Endothelial cell of umbilical vein (primary cell): ENCODE data around the gene TMEM161A.

Experiments
- CTCF ChIP-seq, 2 donors: IDR thresholded peaks; 1 replicate in 1 of 2; 2 replicates in 1 of 2; pipeline ENCODE4 v1.5.1; 2011; ENCODE audit warnings: low read length in 2 of 2, mild to moderate bottlenecking in 2 of 2, moderate library complexity in 2 of 2, control low read depth in 1 of 2, inconsistent platforms in 1 of 2, low read depth in 1 of 2; ENCODE audit not compliant: insufficient read depth in 1 of 2; ENCODE audit errors: extremely low read depth in 1 of 2
- EZH2 ChIP-seq: IDR thresholded peaks from 2 replicates; pipeline ENCODE4 v1.6.1; 2012; ENCODE audit warnings: borderline replicate concordance, low read depth, mild to moderate bottlenecking, moderate library complexity, low read length, inconsistent platforms; ENCODE audit not compliant: severe bottlenecking
- JUN ChIP-seq: IDR thresholded peaks from 2 replicates; pipeline ENCODE4 v1.6.1; 2011; ENCODE audit warnings: borderline replicate concordance, low read depth; ENCODE audit not compliant: insufficient read length, insufficient read depth
- MAX ChIP-seq: IDR thresholded peaks from 2 replicates; pipeline ENCODE4 v1.6.1; 2011; ENCODE audit not compliant: insufficient read depth, insufficient read length
- POLR2A ChIP-seq: IDR thresholded peaks from 2 replicates; pipeline ENCODE4 v1.6.1; 2012; ENCODE audit warnings: low read depth, mild to moderate bottlenecking, control low read depth, low read length
- POLR2AphosphoS5 ChIP-seq: IDR thresholded peaks from 2 replicates; pipeline ENCODE4 v1.6.1; 2012; ENCODE audit warnings: low read depth, mild to moderate bottlenecking, control low read depth, low read length, moderate library complexity; ENCODE audit not compliant: insufficient read depth

GRCh38 chr19:19083413-19084178 is 54.7 kb downstream of the TMEM161A start:
- TF ChIP-seq CTCF (IDR thresholded peaks at IDR 0.05; ENCODE audit: extremely low read depth in 1 of 2, insufficient read depth in 1 of 2, low read depth in 1 of 2, low read length in 2 of 2): no peak
- no peak for TF ChIP-seq JUN
- no peak for TF ChIP-seq MAX
- TF ChIP-seq POLR2AphosphoS5: no peak
- TF ChIP-seq POLR2A: no peak
- TF ChIP-seq EZH2: no peak
